ENCODE results near the gene COL17A1.

DNA sequence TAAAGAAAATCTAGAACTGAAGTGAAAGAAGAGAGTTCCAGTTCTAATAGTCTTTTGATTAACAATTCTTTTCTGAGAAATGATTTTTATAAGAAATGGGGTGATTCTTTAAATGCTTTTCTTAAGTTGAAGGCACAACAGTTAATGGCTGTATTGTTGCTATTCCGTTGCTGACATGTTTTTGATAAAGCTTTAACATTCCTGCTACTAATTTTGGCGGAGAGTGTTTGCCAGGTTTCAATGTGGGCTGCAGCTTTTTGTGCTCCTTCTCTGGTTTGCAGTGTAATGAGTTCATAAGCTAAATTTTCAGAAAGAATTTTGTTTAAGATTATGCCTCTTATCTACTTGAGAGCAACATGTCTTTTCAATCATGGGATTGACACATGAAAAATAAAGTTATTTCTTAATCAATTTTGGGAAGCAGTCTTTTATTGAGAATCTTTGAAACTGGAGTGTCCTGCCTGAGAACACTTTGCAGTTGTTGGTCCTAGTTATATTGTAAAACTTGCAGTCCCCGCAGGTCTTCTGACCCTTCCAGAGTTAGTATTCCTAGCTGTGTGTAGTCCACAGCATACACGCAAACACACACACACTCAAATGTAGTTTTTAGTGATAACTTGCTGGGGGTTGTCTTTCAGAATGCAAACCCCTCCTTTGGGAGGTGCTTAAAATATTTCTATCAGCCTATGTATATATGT, 56.7 kb downstream of the COL17A1 start:
- TF ChIP-seq, protein P1, sequence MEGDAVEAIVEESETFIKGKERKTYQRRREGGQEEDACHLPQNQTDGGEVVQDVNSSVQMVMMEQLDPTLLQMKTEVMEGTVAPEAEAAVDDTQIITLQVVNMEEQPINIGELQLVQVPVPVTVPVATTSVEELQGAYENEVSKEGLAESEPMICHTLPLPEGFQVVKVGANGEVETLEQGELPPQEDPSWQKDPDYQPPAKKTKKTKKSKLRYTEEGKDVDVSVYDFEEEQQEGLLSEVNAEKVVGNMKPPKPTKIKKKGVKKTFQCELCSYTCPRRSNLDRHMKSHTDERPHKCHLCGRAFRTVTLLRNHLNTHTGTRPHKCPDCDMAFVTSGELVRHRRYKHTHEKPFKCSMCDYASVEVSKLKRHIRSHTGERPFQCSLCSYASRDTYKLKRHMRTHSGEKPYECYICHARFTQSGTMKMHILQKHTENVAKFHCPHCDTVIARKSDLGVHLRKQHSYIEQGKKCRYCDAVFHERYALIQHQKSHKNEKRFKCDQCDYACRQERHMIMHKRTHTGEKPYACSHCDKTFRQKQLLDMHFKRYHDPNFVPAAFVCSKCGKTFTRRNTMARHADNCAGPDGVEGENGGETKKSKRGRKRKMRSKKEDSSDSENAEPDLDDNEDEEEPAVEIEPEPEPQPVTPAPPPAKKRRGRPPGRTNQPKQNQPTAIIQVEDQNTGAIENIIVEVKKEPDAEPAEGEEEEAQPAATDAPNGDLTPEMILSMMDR (IDR thresholded peaks at IDR 0.05) = no peak
- TF ChIP-seq POLR2A (IDR thresholded peaks at IDR 0.05) = no peak
